ENCODE measurements around the gene NMNAT1.

Gene NMNAT1

DNA sequence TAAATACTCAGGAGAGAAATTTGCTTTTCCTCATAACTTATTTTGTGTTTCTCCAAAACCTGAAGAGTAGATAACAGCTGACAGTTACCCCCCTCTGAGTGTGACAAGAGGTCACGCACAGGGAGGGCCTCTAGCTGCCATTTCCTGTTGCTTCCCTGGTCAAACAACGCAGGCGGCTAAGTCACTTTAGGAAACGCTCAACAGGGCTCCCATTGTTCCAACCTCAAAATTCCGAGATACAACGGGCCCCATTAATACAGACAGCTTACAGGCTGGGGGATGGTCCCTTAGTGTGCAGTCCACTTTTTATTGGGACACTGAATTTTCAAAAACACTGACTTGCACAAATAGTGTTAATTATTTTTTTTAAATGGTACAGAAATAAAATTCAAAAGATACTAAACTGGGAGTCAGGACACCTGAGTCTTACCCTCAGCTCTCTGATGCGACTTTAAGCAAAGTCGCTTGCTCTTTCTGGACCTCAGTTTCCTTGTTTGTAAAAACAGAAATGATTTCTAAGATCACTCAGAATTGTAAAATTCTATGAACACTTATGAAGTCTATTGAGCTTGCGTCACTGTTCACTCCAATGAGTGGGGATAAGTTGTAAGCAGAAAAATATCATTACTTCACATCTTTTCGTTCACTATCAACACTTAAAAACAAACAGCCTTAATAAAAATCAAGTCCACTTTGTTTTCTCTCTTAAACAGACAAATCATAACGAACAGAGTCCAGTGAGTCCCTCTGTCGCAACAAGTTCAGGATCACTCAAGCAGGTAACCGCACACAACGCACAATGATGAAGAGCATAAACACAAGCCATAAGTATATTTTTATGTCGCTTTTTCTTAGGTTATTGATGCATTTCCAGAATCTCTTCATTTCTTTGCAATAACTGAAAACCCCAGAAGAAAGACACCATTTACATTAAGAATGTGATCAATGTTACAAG, 13.6 kb upstream of the NMNAT1 start:
- peaks cover 3% of the 10 kb centered on the region for H3K36me3 ChIP-seq (ENCODE audit: control insufficient read depth, insufficient read depth, low read length)
- no peak overlapping the region for H3K27ac ChIP-seq (ENCODE audit: low read depth, low read length)
- H3K4me3 ChIP-seq (ENCODE audit: low read length): no peak overlapping the region
- no peaks in the 10 kb centered on the region for H3K4me1 ChIP-seq (ENCODE audit: control insufficient read depth, insufficient read depth, low read length)
- H3K27me3 ChIP-seq (ENCODE audit: control insufficient read depth, insufficient read depth, low read length): no peaks in the 10 kb centered on the region
- no peak overlapping the region for H3K9ac ChIP-seq (ENCODE audit: low read length)

DNA sequence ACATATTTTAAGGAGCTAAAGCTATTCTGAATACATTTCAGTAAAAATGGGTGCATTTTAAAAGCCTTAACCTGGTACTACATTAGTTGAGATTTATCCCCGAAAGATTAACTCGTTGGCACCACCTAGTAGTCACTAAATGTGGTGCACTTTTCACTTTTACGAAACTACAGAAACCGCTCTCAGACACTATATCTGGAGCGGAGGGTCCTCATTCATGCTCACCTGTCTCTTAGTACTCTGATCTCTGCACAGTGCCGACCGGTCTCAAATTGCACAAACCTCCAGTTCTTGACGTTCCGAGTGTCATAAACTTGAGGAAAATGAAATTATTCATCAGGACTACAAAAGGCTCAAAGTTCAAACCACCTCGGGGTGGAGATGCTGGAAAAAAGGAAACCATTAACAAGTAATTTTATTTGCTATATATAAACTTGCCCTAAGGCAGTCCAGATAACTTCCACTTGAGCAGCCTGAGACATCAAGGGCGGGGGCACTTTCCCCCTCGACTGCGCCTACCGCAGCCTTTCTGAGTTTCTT, 806 bp upstream of the NMNAT1 start:
- Histone ChIP-seq H3K4me1 (ENCODE audit: control insufficient read depth, insufficient read depth, low read length) (peaks cover 3% of the 10 kb centered on the region), H3K36me3 (ENCODE audit: control insufficient read depth, insufficient read depth, low read length) (no peaks in the 10 kb centered on the region), H3K9ac (ENCODE audit: low read length) (peak overlapping the region; percentile 69), H3K27me3 (ENCODE audit: control insufficient read depth, insufficient read depth, low read length) (no peaks in the 10 kb centered on the region), H3K4me3 (ENCODE audit: low read length) (peak overlapping the region; percentile 90), H3K27ac (ENCODE audit: low read depth, low read length) (peak overlapping the region; percentile 92)

- Histone ChIP-seq H3K36me3 (ENCODE audit: control insufficient read depth, insufficient read depth, low read length) (no peaks in the 10 kb centered on the region), H3K4me3 (ENCODE audit: low read length) (no peak overlapping the region), H3K27ac (ENCODE audit: low read depth, low read length) (no peak overlapping the region), H3K27me3 (ENCODE audit: control insufficient read depth, insufficient read depth, low read length) (no peaks in the 10 kb centered on the region), H3K9ac (ENCODE audit: low read length) (no peak overlapping the region), H3K4me1 (ENCODE audit: control insufficient read depth, insufficient read depth, low read length) (peaks cover 3% of the 10 kb centered on the region)
These were observed 3.0 kb downstream of the NMNAT1 start for GRCh38 chr1:9946315-9946714.

DNA sequence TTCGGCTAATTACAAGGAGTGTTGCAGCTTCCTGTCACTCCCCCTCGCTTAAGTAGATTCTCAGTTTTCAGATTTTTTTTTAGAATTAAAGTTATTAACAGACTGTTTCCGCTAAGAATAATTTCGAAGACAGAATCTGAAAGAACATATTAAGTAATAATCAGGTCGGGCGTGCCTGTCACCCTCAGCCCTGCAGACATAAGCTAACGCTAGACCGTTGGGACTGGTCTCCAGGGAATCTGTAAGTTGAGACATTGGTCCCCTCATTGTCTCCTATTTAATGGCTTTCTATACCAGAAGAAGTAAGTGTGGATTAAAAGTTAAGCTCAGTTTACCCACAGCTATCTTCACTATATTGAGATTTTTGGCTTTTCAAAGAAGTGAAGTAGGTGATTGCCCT, 14.5 kb downstream of the NMNAT1 start:
- Histone ChIP-seq H3K27me3 (ENCODE audit: control insufficient read depth, insufficient read depth, low read length) (no peaks in the 10 kb centered on the region), H3K4me3 (ENCODE audit: low read length) (no peak overlapping the region), H3K9ac (ENCODE audit: low read length) (no peak overlapping the region), H3K36me3 (ENCODE audit: control insufficient read depth, insufficient read depth, low read length) (no peaks in the 10 kb centered on the region), H3K4me1 (ENCODE audit: control insufficient read depth, insufficient read depth, low read length) (no peaks in the 10 kb centered on the region), H3K27ac (ENCODE audit: low read depth, low read length) (no peak overlapping the region)

DNA sequence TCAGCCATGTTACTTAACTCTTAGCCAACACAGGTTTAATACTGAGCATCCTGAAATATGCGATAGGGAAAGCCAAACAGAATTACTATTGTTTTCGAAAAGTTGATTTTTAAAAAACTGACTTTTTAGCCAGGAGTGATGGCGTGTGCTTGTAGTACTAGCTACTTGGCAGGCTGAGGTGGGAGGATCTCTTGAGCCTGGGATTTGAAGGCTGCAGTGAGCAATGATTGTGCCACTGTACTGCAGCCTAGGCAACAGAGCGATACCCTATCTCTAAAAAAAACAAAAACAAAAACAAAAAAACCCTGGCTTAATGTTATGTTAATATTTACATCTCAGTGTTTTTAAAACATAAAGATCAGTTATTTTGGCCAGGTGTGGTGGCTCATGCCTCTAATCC, 16.7 kb downstream of the NMNAT1 start:
- Histone ChIP-seq H3K36me3 (ENCODE audit: control insufficient read depth, insufficient read depth, low read length) (no peaks in the 10 kb centered on the region), H3K9ac (ENCODE audit: low read length) (no peak overlapping the region), H3K27me3 (ENCODE audit: control insufficient read depth, insufficient read depth, low read length) (no peaks in the 10 kb centered on the region), H3K27ac (ENCODE audit: low read depth, low read length) (no peak overlapping the region), H3K4me1 (ENCODE audit: control insufficient read depth, insufficient read depth, low read length) (no peaks in the 10 kb centered on the region), H3K4me3 (ENCODE audit: low read length) (no peak overlapping the region)

GRCh38 chr1:9960706-9961562, 17.7 kb downstream of the NMNAT1 start:
- Histone ChIP-seq H3K4me1 (ENCODE audit: control insufficient read depth, insufficient read depth, low read length) (no peaks in the 10 kb centered on the region), H3K36me3 (ENCODE audit: control insufficient read depth, insufficient read depth, low read length) (no peaks in the 10 kb centered on the region), H3K27ac (ENCODE audit: low read depth, low read length) (no peak overlapping the region), H3K27me3 (ENCODE audit: control insufficient read depth, insufficient read depth, low read length) (no peaks in the 10 kb centered on the region), H3K9ac (ENCODE audit: low read length) (no peak overlapping the region), H3K4me3 (ENCODE audit: low read length) (no peak overlapping the region)

GRCh38 chr1:9984253-9984652, 41.0 kb downstream of the NMNAT1 start:
- H3K27ac ChIP-seq (ENCODE audit: low read depth, low read length): no peak overlapping the region
- H3K9ac ChIP-seq (ENCODE audit: low read length): no peak overlapping the region
- no peaks in the 10 kb centered on the region for H3K27me3 ChIP-seq (ENCODE audit: control insufficient read depth, insufficient read depth, low read length)
- H3K4me1 ChIP-seq (ENCODE audit: control insufficient read depth, insufficient read depth, low read length): no peaks in the 10 kb centered on the region
- H3K36me3 ChIP-seq (ENCODE audit: control insufficient read depth, insufficient read depth, low read length): peaks cover 7% of the 10 kb centered on the region
- H3K4me3 ChIP-seq (ENCODE audit: low read length): no peak overlapping the region

DNA sequence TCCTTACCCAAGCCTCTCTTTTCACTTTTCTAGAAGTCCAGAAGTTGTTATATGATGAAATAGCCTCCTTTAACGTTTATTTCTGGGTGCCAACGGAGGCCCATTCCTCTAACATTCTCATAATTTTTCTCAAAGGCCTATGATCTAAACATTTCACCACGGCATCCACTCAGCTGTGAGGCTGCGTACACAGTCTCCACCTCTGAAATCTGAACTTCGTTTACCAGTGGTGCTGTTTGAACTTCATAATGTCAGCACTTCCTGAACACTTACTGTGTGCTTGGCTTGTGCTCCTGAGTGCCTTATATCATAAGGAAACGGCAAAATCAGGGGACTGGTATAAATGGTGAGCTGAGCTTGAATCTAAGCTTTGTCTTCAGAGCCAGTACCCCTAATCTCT, 41.7 kb downstream of the NMNAT1 start:
- no peaks in the 10 kb centered on the region for H3K27me3 ChIP-seq (ENCODE audit: control insufficient read depth, insufficient read depth, low read length)
- H3K4me1 ChIP-seq (ENCODE audit: control insufficient read depth, insufficient read depth, low read length): no peaks in the 10 kb centered on the region
- H3K9ac ChIP-seq (ENCODE audit: low read length): no peak overlapping the region
- no peak overlapping the region for H3K4me3 ChIP-seq (ENCODE audit: low read length)
- H3K27ac ChIP-seq (ENCODE audit: low read depth, low read length): no peak overlapping the region
- H3K36me3 ChIP-seq (ENCODE audit: control insufficient read depth, insufficient read depth, low read length): peaks cover 7% of the 10 kb centered on the region

- Histone ChIP-seq H3K4me3 (ENCODE audit: low read length) (no peak overlapping the region), H3K9ac (ENCODE audit: low read length) (no peak overlapping the region), H3K36me3 (ENCODE audit: control insufficient read depth, insufficient read depth, low read length) (no peaks in the 10 kb centered on the region), H3K27ac (ENCODE audit: low read depth, low read length) (no peak overlapping the region), H3K4me1 (ENCODE audit: control insufficient read depth, insufficient read depth, low read length) (no peaks in the 10 kb centered on the region), H3K27me3 (ENCODE audit: control insufficient read depth, insufficient read depth, low read length) (no peaks in the 10 kb centered on the region)
These were observed 46.5 kb downstream of the NMNAT1 start for GRCh38 chr1:9989773-9990172.

DNA sequence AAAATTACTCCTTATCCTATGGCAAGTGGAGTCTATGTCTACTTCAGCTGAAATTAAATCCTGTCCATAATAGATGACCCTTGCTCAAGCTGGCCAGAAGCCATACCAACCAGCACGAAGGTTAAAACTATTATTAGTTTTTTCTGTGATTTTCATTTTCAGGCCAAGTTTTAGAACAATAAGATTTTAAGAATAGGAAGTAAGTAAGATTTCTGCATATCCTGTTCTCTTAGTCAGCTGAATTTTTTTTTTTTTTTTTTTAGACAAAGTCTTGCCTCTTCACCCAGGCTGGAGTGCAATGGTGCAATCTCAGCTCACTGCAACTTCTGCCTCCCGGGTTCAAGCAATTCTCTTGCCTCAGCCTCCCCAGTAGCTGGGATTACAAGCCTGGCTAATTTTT, 47.7 kb downstream of the NMNAT1 start:
- no peaks in the 10 kb centered on the region for H3K4me1 ChIP-seq (ENCODE audit: control insufficient read depth, insufficient read depth, low read length)
- no peak overlapping the region for H3K27ac ChIP-seq (ENCODE audit: low read depth, low read length)
- no peak overlapping the region for H3K9ac ChIP-seq (ENCODE audit: low read length)
- no peaks in the 10 kb centered on the region for H3K36me3 ChIP-seq (ENCODE audit: control insufficient read depth, insufficient read depth, low read length)
- H3K27me3 ChIP-seq (ENCODE audit: control insufficient read depth, insufficient read depth, low read length): no peaks in the 10 kb centered on the region
- no peak overlapping the region for H3K4me3 ChIP-seq (ENCODE audit: low read length)

DNA sequence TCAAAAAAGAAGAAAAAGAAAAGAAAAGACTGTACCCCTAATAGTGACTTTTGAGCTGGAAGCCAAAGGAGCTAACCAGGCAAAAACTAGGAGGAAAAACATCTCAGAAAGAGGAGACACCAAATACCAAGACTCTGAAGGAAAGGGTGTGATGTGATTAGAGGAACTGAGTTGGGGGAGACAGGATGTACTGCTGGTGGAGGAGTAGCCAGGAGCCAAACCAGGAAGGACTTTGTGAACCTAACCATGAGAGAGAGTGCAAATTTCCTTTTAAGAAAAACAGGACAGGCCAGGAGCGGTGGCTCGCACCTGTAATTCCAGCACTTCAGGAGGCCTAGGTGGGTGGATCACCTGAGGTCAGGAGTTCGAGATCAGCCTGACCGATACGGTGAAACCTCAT, 49.6 kb downstream of the NMNAT1 start:
- H3K27ac ChIP-seq (ENCODE audit: low read depth, low read length): no peak overlapping the region
- no peaks in the 10 kb centered on the region for H3K36me3 ChIP-seq (ENCODE audit: control insufficient read depth, insufficient read depth, low read length)
- no peak overlapping the region for H3K4me3 ChIP-seq (ENCODE audit: low read length)
- no peaks in the 10 kb centered on the region for H3K4me1 ChIP-seq (ENCODE audit: control insufficient read depth, insufficient read depth, low read length)
- H3K27me3 ChIP-seq (ENCODE audit: control insufficient read depth, insufficient read depth, low read length): peaks cover 2% of the 10 kb centered on the region
- H3K9ac ChIP-seq (ENCODE audit: low read length): no peak overlapping the region

- Histone ChIP-seq H3K27me3 (ENCODE audit: control insufficient read depth, insufficient read depth, low read length) (peaks cover 2% of the 10 kb centered on the region), H3K4me1 (ENCODE audit: control insufficient read depth, insufficient read depth, low read length) (no peaks in the 10 kb centered on the region), H3K4me3 (ENCODE audit: low read length) (no peak overlapping the region), H3K27ac (ENCODE audit: low read depth, low read length) (no peak overlapping the region), H3K36me3 (ENCODE audit: control insufficient read depth, insufficient read depth, low read length) (no peaks in the 10 kb centered on the region), H3K9ac (ENCODE audit: low read length) (no peak overlapping the region)
These were observed 50.3 kb downstream of the NMNAT1 start for GRCh38 chr1:9993561-9994075.
